K562 (cell line): ENCODE measurements around the gene UBE2N. TPM values are rescaled to one million over a fixed set of nuclear protein-coding genes. Genes with fewer than 3 reads are reported as not detected.

Experiments used
- EHMT2 ChIP-seq: fragments of 450-650 bp; IDR thresholded peaks from 2 replicates; pipeline ENCODE4 v1.6.1; 2018; ENCODE audit warnings: antibody characterized with exemption
- GABPB1 ChIP-seq: sonication (generic); formaldehyde crosslinking; IDR thresholded peaks from 2 replicates; pipeline ENCODE4 v1.8.0; 2022; ENCODE audit warnings: mild to moderate bottlenecking, missing genetic modification reagents
- NFATC3 ChIP-seq: fragments of 450-650 bp; IDR thresholded peaks from 2 replicates; pipeline ENCODE4 v1.6.1; 2017; ENCODE audit warnings: mild to moderate bottlenecking
- NR4A1 ChIP-seq, 2 experiments: fragments of 250-450 bp in 1 of 2; fragments of 450-650 bp in 1 of 2; sonication (Bioruptor Pico) in 1 of 2; IDR thresholded peaks; 2 replicates each; pipeline versions ENCODE4 v1.4.0 to v1.6.1; 2016 to 2020; ENCODE audit warnings: mild to moderate bottlenecking in 2 of 2, missing compliant biosample characterization in 1 of 2, missing genetic modification characterization in 1 of 2, moderate library complexity in 1 of 2
- NRF1 ChIP-seq, 2 experiments: fragments of 450-650 bp; IDR thresholded peaks in 1 of 2; conservative IDR thresholded peaks in 1 of 2; 2 replicates each; pipeline ENCODE4 v1.6.1; 2014; ENCODE audit warnings: mild to moderate bottlenecking in 2 of 2
- SAP30 ChIP-seq: fragments of 200-600 bp; sonication (generic); IDR thresholded peaks from 2 replicates; pipeline ENCODE4 v1.6.1; 2012; ENCODE audit warnings: borderline replicate concordance, low read depth, mild to moderate bottlenecking, moderate library complexity, low read length, control low read depth, inconsistent platforms; ENCODE audit not compliant: insufficient read depth, poor library complexity, severe bottlenecking
- SIN3A ChIP-seq, 2 experiments: fragments of 150-350 bp in 1 of 2; IDR thresholded peaks; 2 replicates each; pipeline ENCODE4 v1.6.1; 2011 to 2016; ENCODE audit warnings: borderline replicate concordance in 2 of 2, low read depth in 2 of 2, low read length in 2 of 2, mild to moderate bottlenecking in 2 of 2, moderate library complexity in 2 of 2; ENCODE audit not compliant: control insufficient read depth in 1 of 2
- SMARCA5 ChIP-seq: fragments of 450-650 bp; IDR thresholded peaks from 2 replicates; pipeline ENCODE4 v1.6.1; 2016
- SNIP1 ChIP-seq: fragments of 450-650 bp; IDR thresholded peaks from 2 replicates; pipeline ENCODE4 v1.7.1; 2017; ENCODE audit warnings: low read depth, mild to moderate bottlenecking
- SP2 ChIP-seq: IDR thresholded peaks from 2 replicates; pipeline ENCODE4 v1.6.1; 2011; ENCODE audit warnings: mild to moderate bottlenecking, low read depth, low read length, moderate library complexity; ENCODE audit not compliant: poor library complexity, severe bottlenecking; ENCODE audit errors: extremely low read depth
- SRSF3 ChIP-seq: fragments of 200-400 bp; formaldehyde crosslinking; IDR thresholded peaks from 2 replicates; pipeline ENCODE4 v1.6.1; 2016; ENCODE audit warnings: mild to moderate bottlenecking, low read length, moderate library complexity; ENCODE audit not compliant: insufficient read depth
- TCF7L2 ChIP-seq: fragments of 150-350 bp; IDR thresholded peaks from 2 replicates; pipeline ENCODE4 v1.6.1; 2016; ENCODE audit warnings: low read depth, mild to moderate bottlenecking, low read length, moderate library complexity
- THRAP3 ChIP-seq: fragments of 450-650 bp; IDR thresholded peaks from 2 replicates; pipeline ENCODE4 v1.6.1; 2016; ENCODE audit warnings: mild to moderate bottlenecking, inconsistent platforms, borderline replicate concordance
- YBX1 ChIP-seq: fragments of 450-650 bp; IDR thresholded peaks from 2 replicates; pipeline ENCODE4 v1.7.1; 2016; ENCODE audit warnings: mild to moderate bottlenecking
- ZNF146 ChIP-seq: IDR thresholded peaks from one replicate; pipeline ENCODE4 v1.6.1; 2018; ENCODE audit warnings: missing compliant biosample characterization; ENCODE audit not compliant: unreplicated experiment
- ZNF696 ChIP-seq: fragments of 250-450 bp; sonication (Bioruptor Pico); conservative IDR thresholded peaks from 2 replicates; pipeline ENCODE4 v1.4.0; 2020; ENCODE audit warnings: mild to moderate bottlenecking, moderate library complexity
- polyA plus RNA-seq, 8 experiments: library from polyadenylated mRNA; depleted of rRNA in 4 of 8; stranded (reverse) in 5 of 8; unstranded in 3 of 8; fragments of >200 nt; fragmentation: Nextera tagmentation in 2 of 8; fragmentation: Illumina TruSeq in 1 of 8; extraction: Ambion mirVana in 2 of 8; extraction: Trizol in 1 of 8; gene quantifications; 2 replicates each; pipeline versions ENCODE4 v1.2.1 to v1.2.3, GENCODE V29; 2011 to 2014; ENCODE audit warnings: inconsistent platforms in 1 of 8, missing spikeins in 1 of 8
- total RNA-seq, 7 experiments: library from RNA; depleted of rRNA in 6 of 7; stranded (reverse); fragments of >200 nt in 6 of 7; fragmentation: Illumina TruSeq in 2 of 7; extraction: Trizol in 2 of 7; gene quantifications; 2 replicates each; pipeline versions ENCODE4 v1.2.1 to v1.2.3, GENCODE V29; 2011 to 2021; ENCODE audit warnings: low replicate concordance in 1 of 7
- TF ChIP-seq, protein P1 (sequence below): fragments of 250-450 bp; sonication (Bioruptor Pico); IDR thresholded peaks from 2 replicates; pipeline ENCODE4 v1.5.0; 2022; ENCODE audit warnings: mild to moderate bottlenecking
- TF ChIP-seq, protein P2 (sequence below), 3 experiments: IDR thresholded peaks in 2 of 3; conservative IDR thresholded peaks in 1 of 3; 2 replicates each; pipeline ENCODE4 v1.5.1; 2011 to 2012; ENCODE audit warnings: low read length in 3 of 3, mild to moderate bottlenecking in 3 of 3, control low read depth in 2 of 3, improper control_type of control experiment in 1 of 3, inconsistent platforms in 1 of 3, low read depth in 1 of 3, mixed read lengths in 1 of 3, moderate library complexity in 1 of 3; ENCODE audit not compliant: insufficient read depth in 2 of 3
- TF ChIP-seq, protein P3 (sequence below): sonication (generic); formaldehyde crosslinking; IDR thresholded peaks from 2 replicates; pipeline ENCODE4 v1.8.0; 2023; ENCODE audit warnings: missing genetic modification reagents, mild to moderate bottlenecking, borderline replicate concordance

The UBE2N gene
- total and polyA plus RNA-seq, 9 of the 15 experiments (the other 6 are each of a cell fraction or from before 2014, with no cell fraction given) = 189 to 826 (median 260) TPM

DNA sequence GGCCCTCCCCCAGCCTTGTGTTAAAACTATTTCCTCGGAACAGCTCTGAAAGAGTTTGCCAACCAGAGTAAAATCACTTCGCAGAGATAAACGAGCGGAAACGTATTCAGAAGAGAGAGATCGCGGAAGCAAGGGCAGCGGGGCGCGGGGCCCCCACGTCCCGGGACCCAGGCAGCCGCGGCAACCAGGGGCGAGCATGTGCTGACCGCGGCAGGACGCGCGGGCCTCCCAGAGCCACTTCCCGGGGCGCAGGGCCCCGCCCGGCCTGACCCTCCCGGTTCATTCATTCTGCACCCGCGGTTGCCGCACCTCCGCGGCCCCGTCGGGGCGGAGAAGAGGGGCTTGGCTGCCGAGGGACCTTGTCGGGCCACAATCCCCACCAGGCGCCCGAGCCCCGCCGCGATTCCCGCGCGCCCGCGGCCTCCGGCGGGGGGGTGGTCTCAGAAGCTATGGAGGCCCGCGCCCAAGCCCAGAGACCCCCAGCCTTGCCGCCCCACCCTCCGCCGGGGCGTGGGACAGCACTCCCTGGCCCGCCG, 598 bp downstream of the UBE2N start (continued):
- TF ChIP-seq THRAP3 (no peak), ZNF146 (CRISPR knock-in tag) (no peak), GABPB1 (CRISPR knock-in tag) (no peak), SAP30 (peak; percentile 92), TCF7L2 (no peak), SRSF3 (peak; percentile 63; the same call in 1 of the 2 replicates), SMARCA5 (no peak), ZNF696 (CRISPR knock-in tag) (no peak), NFATC3 (no peak), NRF1 (conservative IDR thresholded peaks at IDR 0.05 in 1 of 2, IDR thresholded peaks at IDR 0.05 in 1 of 2) (peak; percentile 42 to 45; a peak in 2 of 4 replicates), YBX1 (no peak), SNIP1 (no peak), SP2 (no peak), EHMT2 (no peak), NR4A1 (CRISPR knock-in tag; IDR thresholded peaks at IDR 0.05) (no peak), NR4A1 (tag; IDR thresholded peaks at IDR 0.05) (no peak), SIN3A (IDR thresholded peaks at IDR 0.05; ENCODE audit: borderline replicate concordance in 2 of 2, control insufficient read depth in 1 of 2, low read depth in 2 of 2, low read length in 2 of 2) (peak; percentile 14 to 69; a peak in 2 of 4 replicates)
- TF ChIP-seq, protein P1, sequence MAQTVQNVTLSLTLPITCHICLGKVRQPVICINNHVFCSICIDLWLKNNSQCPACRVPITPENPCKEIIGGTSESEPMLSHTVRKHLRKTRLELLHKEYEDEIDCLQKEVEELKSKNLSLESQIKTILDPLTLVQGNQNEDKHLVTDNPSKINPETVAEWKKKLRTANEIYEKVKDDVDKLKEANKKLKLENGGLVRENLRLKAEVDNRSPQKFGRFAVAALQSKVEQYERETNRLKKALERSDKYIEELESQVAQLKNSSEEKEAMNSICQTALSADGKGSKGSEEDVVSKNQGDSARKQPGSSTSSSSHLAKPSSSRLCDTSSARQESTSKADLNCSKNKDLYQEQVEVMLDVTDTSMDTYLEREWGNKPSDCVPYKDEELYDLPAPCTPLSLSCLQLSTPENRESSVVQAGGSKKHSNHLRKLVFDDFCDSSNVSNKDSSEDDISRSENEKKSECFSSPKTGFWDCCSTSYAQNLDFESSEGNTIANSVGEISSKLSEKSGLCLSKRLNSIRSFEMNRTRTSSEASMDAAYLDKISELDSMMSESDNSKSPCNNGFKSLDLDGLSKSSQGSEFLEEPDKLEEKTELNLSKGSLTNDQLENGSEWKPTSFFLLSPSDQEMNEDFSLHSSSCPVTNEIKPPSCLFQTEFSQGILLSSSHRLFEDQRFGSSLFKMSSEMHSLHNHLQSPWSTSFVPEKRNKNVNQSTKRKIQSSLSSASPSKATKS = no peak
- TF ChIP-seq, protein P2, sequence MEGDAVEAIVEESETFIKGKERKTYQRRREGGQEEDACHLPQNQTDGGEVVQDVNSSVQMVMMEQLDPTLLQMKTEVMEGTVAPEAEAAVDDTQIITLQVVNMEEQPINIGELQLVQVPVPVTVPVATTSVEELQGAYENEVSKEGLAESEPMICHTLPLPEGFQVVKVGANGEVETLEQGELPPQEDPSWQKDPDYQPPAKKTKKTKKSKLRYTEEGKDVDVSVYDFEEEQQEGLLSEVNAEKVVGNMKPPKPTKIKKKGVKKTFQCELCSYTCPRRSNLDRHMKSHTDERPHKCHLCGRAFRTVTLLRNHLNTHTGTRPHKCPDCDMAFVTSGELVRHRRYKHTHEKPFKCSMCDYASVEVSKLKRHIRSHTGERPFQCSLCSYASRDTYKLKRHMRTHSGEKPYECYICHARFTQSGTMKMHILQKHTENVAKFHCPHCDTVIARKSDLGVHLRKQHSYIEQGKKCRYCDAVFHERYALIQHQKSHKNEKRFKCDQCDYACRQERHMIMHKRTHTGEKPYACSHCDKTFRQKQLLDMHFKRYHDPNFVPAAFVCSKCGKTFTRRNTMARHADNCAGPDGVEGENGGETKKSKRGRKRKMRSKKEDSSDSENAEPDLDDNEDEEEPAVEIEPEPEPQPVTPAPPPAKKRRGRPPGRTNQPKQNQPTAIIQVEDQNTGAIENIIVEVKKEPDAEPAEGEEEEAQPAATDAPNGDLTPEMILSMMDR (IDR thresholded peaks at IDR 0.05 in 2 of 3, conservative IDR thresholded peaks at IDR 0.05 in 1 of 3; ENCODE audit: insufficient read depth in 2 of 3, low read depth in 1 of 3, low read length in 3 of 3) = no peak
- TF ChIP-seq, protein P3, sequence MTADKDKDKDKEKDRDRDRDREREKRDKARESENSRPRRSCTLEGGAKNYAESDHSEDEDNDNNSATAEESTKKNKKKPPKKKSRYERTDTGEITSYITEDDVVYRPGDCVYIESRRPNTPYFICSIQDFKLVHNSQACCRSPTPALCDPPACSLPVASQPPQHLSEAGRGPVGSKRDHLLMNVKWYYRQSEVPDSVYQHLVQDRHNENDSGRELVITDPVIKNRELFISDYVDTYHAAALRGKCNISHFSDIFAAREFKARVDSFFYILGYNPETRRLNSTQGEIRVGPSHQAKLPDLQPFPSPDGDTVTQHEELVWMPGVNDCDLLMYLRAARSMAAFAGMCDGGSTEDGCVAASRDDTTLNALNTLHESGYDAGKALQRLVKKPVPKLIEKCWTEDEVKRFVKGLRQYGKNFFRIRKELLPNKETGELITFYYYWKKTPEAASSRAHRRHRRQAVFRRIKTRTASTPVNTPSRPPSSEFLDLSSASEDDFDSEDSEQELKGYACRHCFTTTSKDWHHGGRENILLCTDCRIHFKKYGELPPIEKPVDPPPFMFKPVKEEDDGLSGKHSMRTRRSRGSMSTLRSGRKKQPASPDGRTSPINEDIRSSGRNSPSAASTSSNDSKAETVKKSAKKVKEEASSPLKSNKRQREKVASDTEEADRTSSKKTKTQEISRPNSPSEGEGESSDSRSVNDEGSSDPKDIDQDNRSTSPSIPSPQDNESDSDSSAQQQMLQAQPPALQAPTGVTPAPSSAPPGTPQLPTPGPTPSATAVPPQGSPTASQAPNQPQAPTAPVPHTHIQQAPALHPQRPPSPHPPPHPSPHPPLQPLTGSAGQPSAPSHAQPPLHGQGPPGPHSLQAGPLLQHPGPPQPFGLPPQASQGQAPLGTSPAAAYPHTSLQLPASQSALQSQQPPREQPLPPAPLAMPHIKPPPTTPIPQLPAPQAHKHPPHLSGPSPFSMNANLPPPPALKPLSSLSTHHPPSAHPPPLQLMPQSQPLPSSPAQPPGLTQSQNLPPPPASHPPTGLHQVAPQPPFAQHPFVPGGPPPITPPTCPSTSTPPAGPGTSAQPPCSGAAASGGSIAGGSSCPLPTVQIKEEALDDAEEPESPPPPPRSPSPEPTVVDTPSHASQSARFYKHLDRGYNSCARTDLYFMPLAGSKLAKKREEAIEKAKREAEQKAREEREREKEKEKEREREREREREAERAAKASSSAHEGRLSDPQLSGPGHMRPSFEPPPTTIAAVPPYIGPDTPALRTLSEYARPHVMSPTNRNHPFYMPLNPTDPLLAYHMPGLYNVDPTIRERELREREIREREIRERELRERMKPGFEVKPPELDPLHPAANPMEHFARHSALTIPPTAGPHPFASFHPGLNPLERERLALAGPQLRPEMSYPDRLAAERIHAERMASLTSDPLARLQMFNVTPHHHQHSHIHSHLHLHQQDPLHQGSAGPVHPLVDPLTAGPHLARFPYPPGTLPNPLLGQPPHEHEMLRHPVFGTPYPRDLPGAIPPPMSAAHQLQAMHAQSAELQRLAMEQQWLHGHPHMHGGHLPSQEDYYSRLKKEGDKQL = no peak
